ENCODE results near the gene USP7.
"Not testable (repeated sequence)": the region's sequence is repeated elsewhere in the genome, so short reads cannot be mapped to it uniquely, and the experiment has no call there.

Gene USP7

GRCh38 chr16:8976189-8976588 lies 12.5 kb upstream of the USP7 start:
- not testable (repeated sequence) for H3K14ac ChIP-seq (ENCODE audit: low read length); H2BK5ac ChIP-seq (ENCODE audit: low read length); H2BK120ac ChIP-seq (ENCODE audit: low read depth, low read length); H3K79me1 ChIP-seq (ENCODE audit: low read depth, low read length); H3K27me3 ChIP-seq (ENCODE audit: control insufficient read depth in 3 of 3, insufficient read depth in 3 of 3, low read depth in 1 of 3, low read length in 3 of 3); H3K4me1 ChIP-seq (ENCODE audit: control insufficient read depth in 2 of 2, insufficient read depth in 1 of 2, low read depth in 1 of 2, low read length in 2 of 2); H3K9me3 ChIP-seq (replicated peaks in 1 of 2; ENCODE audit: control insufficient read depth in 2 of 2, insufficient read depth in 1 of 2, low read depth in 1 of 2, low read length in 2 of 2); H2AFZ ChIP-seq (ENCODE audit: low read length); H4K8ac ChIP-seq (ENCODE audit: low read depth, low read length); H3K36me3 ChIP-seq (replicated peaks in 1 of 2; ENCODE audit: control insufficient read depth in 2 of 2, insufficient read depth in 2 of 2, low read length in 2 of 2); DNase-seq (ENCODE audit: low spot score); H3K27ac ChIP-seq (replicated peaks; ENCODE audit: low read length); H3K18ac ChIP-seq (ENCODE audit: low read length); H2AK5ac ChIP-seq (ENCODE audit: low read depth, low read length); H3K4me2 ChIP-seq (ENCODE audit: insufficient read depth, low read length, poor library complexity, severe bottlenecking); H3K23ac ChIP-seq (ENCODE audit: low read depth, low read length, poor library complexity); H3K4ac ChIP-seq (ENCODE audit: low read length); H2BK12ac ChIP-seq (ENCODE audit: low read length); H4K91ac ChIP-seq (ENCODE audit: low read depth, low read length, poor library complexity); H3K9ac ChIP-seq (ENCODE audit: low read depth, low read length, poor library complexity); H2BK15ac ChIP-seq (ENCODE audit: low read length); H3K4me3 ChIP-seq (ENCODE audit: low read length in 2 of 2)
- no CpG with 5 or more reads among the region's 3 CpGs for WGBS, 2 donors (ENCODE audit: extremely low coverage in 2 of 2, insufficient read length in 2 of 2, insufficient replicate concordance in 1 of 2)

- Histone ChIP-seq H2BK15ac (ENCODE audit: low read length) (no peak overlapping the region), H3K27me3 (ENCODE audit: control insufficient read depth in 3 of 3, insufficient read depth in 3 of 3, low read depth in 1 of 3, low read length in 3 of 3) (no peaks in the 10 kb centered on the region), H2AFZ (ENCODE audit: low read length) (no peak overlapping the region), H3K4me2 (ENCODE audit: insufficient read depth, low read length, poor library complexity, severe bottlenecking) (no peak overlapping the region), H2BK120ac (ENCODE audit: low read depth, low read length) (no peak overlapping the region), H3K9ac (ENCODE audit: low read depth, low read length, poor library complexity) (no peak overlapping the region), H2AK5ac (ENCODE audit: low read depth, low read length) (no peak overlapping the region), H3K14ac (ENCODE audit: low read length) (no peak overlapping the region), H3K36me3 (replicated peaks in 1 of 2; ENCODE audit: control insufficient read depth in 2 of 2, insufficient read depth in 2 of 2, low read length in 2 of 2) (no peaks in the 10 kb centered on the region), H3K79me1 (ENCODE audit: low read depth, low read length) (no peaks in the 10 kb centered on the region), H3K4ac (ENCODE audit: low read length) (no peak overlapping the region), H3K9me3 (replicated peaks in 1 of 2; ENCODE audit: control insufficient read depth in 2 of 2, insufficient read depth in 1 of 2, low read depth in 1 of 2, low read length in 2 of 2) (no peaks in the 10 kb centered on the region), H2BK5ac (ENCODE audit: low read length) (no peak overlapping the region), H3K4me3 (ENCODE audit: low read length in 2 of 2) (no peak overlapping the region), H3K27ac (replicated peaks; ENCODE audit: low read length) (no peak overlapping the region), H4K91ac (ENCODE audit: low read depth, low read length, poor library complexity) (no peak overlapping the region), H3K23ac (ENCODE audit: low read depth, low read length, poor library complexity) (no peak overlapping the region), H3K18ac (ENCODE audit: low read length) (no peak overlapping the region), H4K8ac (ENCODE audit: low read depth, low read length) (no peak overlapping the region), H3K4me1 (ENCODE audit: control insufficient read depth in 2 of 2, insufficient read depth in 1 of 2, low read depth in 1 of 2, low read length in 2 of 2) (no peaks in the 10 kb centered on the region), H2BK12ac (ENCODE audit: low read length) (no peak overlapping the region)
- no peak for DNase-seq (ENCODE audit: low spot score)
- no CpG with 5 or more reads among the region's 11 CpGs for WGBS, 2 donors (ENCODE audit: extremely low coverage in 2 of 2, insufficient read length in 2 of 2, insufficient replicate concordance in 1 of 2)
Observed at GRCh38 chr16:8975039-8975438, 11.3 kb upstream of the USP7 start.

- Histone ChIP-seq H3K23ac (ENCODE audit: low read depth, low read length, poor library complexity) (no peak overlapping the region), H3K79me1 (ENCODE audit: low read depth, low read length) (no peaks in the 10 kb centered on the region), H2BK15ac (ENCODE audit: low read length) (no peak overlapping the region), H3K9ac (ENCODE audit: low read depth, low read length, poor library complexity) (no peak overlapping the region), H3K4me1 (ENCODE audit: control insufficient read depth in 2 of 2, insufficient read depth in 1 of 2, low read depth in 1 of 2, low read length in 2 of 2) (no peaks in the 10 kb centered on the region), H2AFZ (ENCODE audit: low read length) (no peak overlapping the region), H2BK120ac (ENCODE audit: low read depth, low read length) (no peak overlapping the region), H3K27ac (replicated peaks; ENCODE audit: low read length) (no peak overlapping the region), H3K9me3 (replicated peaks in 1 of 2; ENCODE audit: control insufficient read depth in 2 of 2, insufficient read depth in 1 of 2, low read depth in 1 of 2, low read length in 2 of 2) (no peaks in the 10 kb centered on the region), H3K14ac (ENCODE audit: low read length) (no peak overlapping the region), H3K36me3 (replicated peaks in 1 of 2; ENCODE audit: control insufficient read depth in 2 of 2, insufficient read depth in 2 of 2, low read length in 2 of 2) (no peaks in the 10 kb centered on the region), H4K91ac (ENCODE audit: low read depth, low read length, poor library complexity) (no peak overlapping the region), H3K4ac (ENCODE audit: low read length) (no peak overlapping the region), H4K8ac (ENCODE audit: low read depth, low read length) (no peak overlapping the region), H3K4me2 (ENCODE audit: insufficient read depth, low read length, poor library complexity, severe bottlenecking) (no peak overlapping the region), H2BK12ac (ENCODE audit: low read length) (no peak overlapping the region), H2AK5ac (ENCODE audit: low read depth, low read length) (no peak overlapping the region), H3K27me3 (ENCODE audit: control insufficient read depth in 3 of 3, insufficient read depth in 3 of 3, low read depth in 1 of 3, low read length in 3 of 3) (no peaks in the 10 kb centered on the region), H3K4me3 (ENCODE audit: low read length in 2 of 2) (no peak overlapping the region), H2BK5ac (ENCODE audit: low read length) (no peak overlapping the region), H3K18ac (ENCODE audit: low read length) (no peak overlapping the region)
- no CpG with 5 or more reads among the region's 7 CpGs for WGBS, 2 donors (ENCODE audit: extremely low coverage in 2 of 2, insufficient read length in 2 of 2, insufficient replicate concordance in 1 of 2)
- no peak for DNase-seq (ENCODE audit: low spot score)
Observed at GRCh38 chr16:8972843-8973586, 9.3 kb upstream of the USP7 start.

GRCh38 chr16:8971416-8971815 lies 7.7 kb upstream of the USP7 start:
- Histone ChIP-seq H3K27me3 (ENCODE audit: control insufficient read depth in 3 of 3, insufficient read depth in 3 of 3, low read depth in 1 of 3, low read length in 3 of 3) (no peaks in the 10 kb centered on the region), H3K4me3 (ENCODE audit: low read length in 2 of 2) (no peak overlapping the region), H3K14ac (ENCODE audit: low read length) (no peak overlapping the region), H2BK5ac (ENCODE audit: low read length) (no peak overlapping the region), H3K23ac (ENCODE audit: low read depth, low read length, poor library complexity) (no peak overlapping the region), H3K79me1 (ENCODE audit: low read depth, low read length) (no peaks in the 10 kb centered on the region), H3K4me2 (ENCODE audit: insufficient read depth, low read length, poor library complexity, severe bottlenecking) (no peak overlapping the region), H2AFZ (ENCODE audit: low read length) (no peak overlapping the region), H3K4ac (ENCODE audit: low read length) (no peak overlapping the region), H4K91ac (ENCODE audit: low read depth, low read length, poor library complexity) (no peak overlapping the region), H2BK15ac (ENCODE audit: low read length) (no peak overlapping the region), H3K9me3 (replicated peaks in 1 of 2; ENCODE audit: control insufficient read depth in 2 of 2, insufficient read depth in 1 of 2, low read depth in 1 of 2, low read length in 2 of 2) (no peaks in the 10 kb centered on the region), H2AK5ac (ENCODE audit: low read depth, low read length) (no peak overlapping the region), H3K36me3 (replicated peaks in 1 of 2; ENCODE audit: control insufficient read depth in 2 of 2, insufficient read depth in 2 of 2, low read length in 2 of 2) (no peaks in the 10 kb centered on the region), H2BK120ac (ENCODE audit: low read depth, low read length) (no peak overlapping the region), H3K18ac (ENCODE audit: low read length) (no peak overlapping the region), H3K9ac (ENCODE audit: low read depth, low read length, poor library complexity) (no peak overlapping the region), H3K4me1 (ENCODE audit: control insufficient read depth in 2 of 2, insufficient read depth in 1 of 2, low read depth in 1 of 2, low read length in 2 of 2) (no peaks in the 10 kb centered on the region), H4K8ac (ENCODE audit: low read depth, low read length) (no peak overlapping the region), H3K27ac (replicated peaks; ENCODE audit: low read length) (no peak overlapping the region), H2BK12ac (ENCODE audit: low read length) (no peak overlapping the region)
- DNase-seq (ENCODE audit: low spot score) = no peak
- no CpG with 5 or more reads among the region's 1 CpG for WGBS, 2 donors (ENCODE audit: extremely low coverage in 2 of 2, insufficient read length in 2 of 2, insufficient replicate concordance in 1 of 2)
